CD4-positive, alpha-beta T cell (primary cell): ENCODE results near the gene CYB561. TPM values are rescaled to one million over a fixed set of nuclear protein-coding genes. Genes with fewer than 3 reads are reported as not detected.
"Not testable (repeated sequence)": the region's sequence is repeated elsewhere in the genome, so short reads cannot be mapped to it uniquely, and the experiment has no call there.

ENCODE experiments used
- ATAC-seq: fragments of 200-7000 bp; cut with Tn5 transposase; one replicate; pipeline ENCODE4 v1.10.0; 2022; ENCODE audit warnings: mild to moderate bottlenecking; ENCODE audit not compliant: poor library complexity
- CTCF ChIA-PET: fragments of 350-600 bp; sonication (Branson Sonifier 250); formaldehyde crosslinking; loops from one replicate; lab custom pipeline; 2021; ENCODE audit warnings: antibody characterized with exemption, inconsistent platforms; lab: Charles Lee
- POLR2A ChIA-PET: fragments of 350-600 bp; sonication (Branson Sonifier 250); formaldehyde crosslinking; loops from one replicate; lab custom pipeline; 2021; ENCODE audit warnings: antibody characterized with exemption, inconsistent platforms; lab: Charles Lee
- DNase-seq, 14 experiments: peaks; one replicate each; pipeline ENCODE4 v3.0.0-alpha.2; 2013 to 2020; ENCODE audit warnings: mixed read lengths in 2 of 14
- H3K27ac ChIP-seq, 2 donors: one replicate each; pipeline versions ENCODE4 v1.5.1 to v1.7.0; 2013; ENCODE audit warnings: low read length in 2 of 2, low read depth in 1 of 2, mild to moderate bottlenecking in 1 of 2
- H3K27me3 ChIP-seq, 2 experiments: 1 replicate in 1 of 2; 2 replicates in 1 of 2; pipeline versions ENCODE4 v1.6.1 to v1.7.0; 2013; ENCODE audit warnings: low read length in 2 of 2, control low read depth in 1 of 2, mild to moderate bottlenecking in 1 of 2, moderate library complexity in 1 of 2; ENCODE audit not compliant: insufficient read depth in 2 of 2, control insufficient read depth in 1 of 2
- H3K36me3 ChIP-seq: one replicate; pipeline ENCODE4 v1.6.1; 2013; ENCODE audit warnings: low read length, control low read depth; ENCODE audit not compliant: insufficient read depth
- H3K4me1 ChIP-seq: one replicate; pipeline ENCODE4 v1.6.1; 2013; ENCODE audit warnings: low read length, control low read depth; ENCODE audit not compliant: insufficient read depth
- H3K4me3 ChIP-seq: one replicate; pipeline ENCODE4 v1.5.1; 2013; ENCODE audit warnings: mild to moderate bottlenecking, low read length, moderate library complexity
- H3K9me3 ChIP-seq, 2 experiments: 1 replicate in 1 of 2; 2 replicates in 1 of 2; pipeline versions ENCODE4 v1.6.1 to v1.7.0; 2013; ENCODE audit warnings: low read length in 2 of 2, mild to moderate bottlenecking in 2 of 2, control low read depth in 1 of 2, moderate library complexity in 1 of 2; ENCODE audit not compliant: control insufficient read depth in 1 of 2, insufficient read depth in 1 of 2
- H3K27ac Mint-ChIP-seq: one replicate; pipeline ENCODE4 v1.8.0; 2020; ENCODE audit warnings: mixed read lengths
- H3K27me3 Mint-ChIP-seq: one replicate; pipeline ENCODE4 v1.8.0; 2021; ENCODE audit warnings: mixed read lengths
- H3K36me3 Mint-ChIP-seq: one replicate; pipeline ENCODE4 v1.8.0; 2021; ENCODE audit warnings: low read depth, mixed read lengths
- H3K4me1 Mint-ChIP-seq: one replicate; pipeline ENCODE4 v1.8.0; 2021; ENCODE audit warnings: low read depth, mixed read lengths
- H3K4me3 Mint-ChIP-seq: one replicate; pipeline ENCODE4 v1.8.0; 2020; ENCODE audit warnings: mild to moderate bottlenecking, mixed read lengths
- H3K9me3 Mint-ChIP-seq: one replicate; pipeline ENCODE4 v1.8.0; 2020; ENCODE audit warnings: mixed read lengths
- CTCF ChIP-seq: fragments of 200-600 bp; IDR thresholded peaks from one replicate; pipeline ENCODE4 v1.8.0; 2022; ENCODE audit warnings: antibody characterized with exemption, mild to moderate bottlenecking
- intact Hi-C, 2 experiments: fragments of 100-400 bp; cut with DNase I in 1 of 2; cut with micrococcal nuclease in 1 of 2; formaldehyde crosslinking; loops; one replicate each; pipeline versions ENCODE4 v1.15.1 to v1.9.0; 2023 to 2025; cut with DNase I, micrococcal nuclease
- total RNA-seq, 174 experiments: library from RNA in 2 of 174; stranded (reverse) in 2 of 174; gene quantifications; one replicate each; pipeline ENCODE4 v1.2.3 and lab custom pipeline; 2021 to 2026

Gene CYB561
- total RNA-seq, 2 experiments from 2014 or later = 17.4 to 18.1 TPM

- Mint-ChIP-seq H3K36me3 (no peaks in the 10 kb centered on the region), H3K4me3 (peak overlapping the region; percentile 79), H3K9me3 (no peaks in the 10 kb centered on the region), H3K4me1 (peaks cover 14% of the 10 kb centered on the region), H3K27me3 (peaks cover 35% of the 10 kb centered on the region), H3K27ac (no peak overlapping the region)
- ATAC-seq (no peak), DNase-seq (no peak)
- TF ChIP-seq CTCF = no peak
- H3K4me1 ChIP-seq = peaks cover 26% of the 10 kb centered on the region
- ChIA-PET CTCF (interaction anchor here (1.9 kb wide), 1 partner anchor 50 kb away, joined by 14 read pairs; no protein-coding TSS in a partner anchor), POLR2A (interaction anchor here (1.8 to 3.3 kb wide), 3 partner anchors 29 to 48 kb away, joined by 11 to 31 read pairs (median 12); partner anchors contain the start of gene CYB561)
- no peaks in the 10 kb centered on the region for H3K36me3 ChIP-seq
- peaks cover 0 to 5% of the 10 kb centered on the region in 2 experiments for H3K9me3 ChIP-seq
- no peak overlapping the region for H3K27ac ChIP-seq
- intact Hi-C loops = loop anchor here (5.0 kb wide), 2 partner anchors 33 to 137 kb away; no protein-coding TSS in a partner anchor
- H3K27me3 ChIP-seq = peaks cover 10 to 11% of the 10 kb centered on the region in 2 experiments
- no peak overlapping the region for H3K4me3 ChIP-seq
These were observed 29.6 kb upstream of the CYB561 start for GRCh38 chr17:63475491-63476412.

GRCh38 chr17:63474586-63475460, 28.7 kb upstream of the CYB561 start:
- Histone ChIP-seq H3K36me3 (no peaks in the 10 kb centered on the region), H3K9me3 (peaks cover 0 to 5% of the 10 kb centered on the region in 2 experiments), H3K4me3 (no peak overlapping the region), H3K4me1 (peaks cover 26% of the 10 kb centered on the region), H3K27me3 (peaks cover 10 to 11% of the 10 kb centered on the region in 2 experiments), H3K27ac (no peak overlapping the region)
- Mint-ChIP-seq H3K4me1 (peaks cover 14% of the 10 kb centered on the region), H3K27me3 (peaks cover 35% of the 10 kb centered on the region), H3K27ac (no peak overlapping the region), H3K4me3 (peak overlapping the region; percentile 79), H3K36me3 (no peaks in the 10 kb centered on the region), H3K9me3 (no peaks in the 10 kb centered on the region)
- CTCF ChIA-PET = no interaction called here
- TF ChIP-seq CTCF = no peak
- POLR2A ChIA-PET = no interaction called here
- no peak for DNase-seq
- ATAC-seq = no peak
- intact Hi-C loops = loop anchor here (5.0 kb wide), 2 partner anchors 33 to 137 kb away; no protein-coding TSS in a partner anchor

- Mint-ChIP-seq H3K27ac (no peak overlapping the region), H3K27me3 (peaks cover 30% of the 10 kb centered on the region), H3K4me1 (peaks cover 14% of the 10 kb centered on the region), H3K36me3 (no peaks in the 10 kb centered on the region), H3K4me3 (no peak overlapping the region), H3K9me3 (no peaks in the 10 kb centered on the region)
- CTCF ChIA-PET = no interaction called here
- no peak for TF ChIP-seq CTCF
- Histone ChIP-seq H3K36me3 (no peaks in the 10 kb centered on the region), H3K4me3 (no peak overlapping the region), H3K9me3 (peaks cover 0 to 5% of the 10 kb centered on the region in 2 experiments), H3K27ac (no peak overlapping the region), H3K27me3 (peaks cover 10 to 11% of the 10 kb centered on the region in 2 experiments), H3K4me1 (peaks cover 24% of the 10 kb centered on the region)
- ATAC-seq (no peak), DNase-seq (no peak)
- POLR2A ChIA-PET = no interaction called here
- intact Hi-C loops = no loop called here
These were observed 28.1 kb upstream of the CYB561 start for GRCh38 chr17:63474174-63474573.

- H3K4me3 ChIP-seq, H3K4me1 Mint-ChIP-seq, H3K27ac ChIP-seq, H3K27me3 ChIP-seq, ATAC-seq, DNase-seq, H3K27ac Mint-ChIP-seq, H3K36me3 Mint-ChIP-seq, H3K9me3 ChIP-seq, H3K4me1 ChIP-seq, H3K27me3 Mint-ChIP-seq, POLR2A ChIA-PET, H3K4me3 Mint-ChIP-seq, H3K36me3 ChIP-seq, intact Hi-C loops, H3K9me3 Mint-ChIP-seq: not testable (repeated sequence)
- CTCF ChIA-PET = interaction anchor here (1.3 to 1.7 kb wide), 2 partner anchors 11 to 42 kb away, joined by 3 to 4 read pairs; no protein-coding TSS in a partner anchor
These were observed 22.0 kb upstream of the CYB561 start for GRCh38 chr17:63468099-63468498.
